Hematopoietic multipotent progenitor cell treated with erythropoietin and hydrocortisone succinate and interleukin-3 and kit ligand, for 17 days (in vitro differentiated cells): ENCODE data around the gene CRK.
"Not testable (repeated sequence)": the region's sequence is repeated elsewhere in the genome, so short reads cannot be mapped to it uniquely, and the experiment has no call there.

Source experiments
- DNase-seq: peaks from one replicate; pipeline ENCODE4 v3.0.0-alpha.2; 2015; ENCODE audit warnings: low spot score

The CRK gene

DNA sequence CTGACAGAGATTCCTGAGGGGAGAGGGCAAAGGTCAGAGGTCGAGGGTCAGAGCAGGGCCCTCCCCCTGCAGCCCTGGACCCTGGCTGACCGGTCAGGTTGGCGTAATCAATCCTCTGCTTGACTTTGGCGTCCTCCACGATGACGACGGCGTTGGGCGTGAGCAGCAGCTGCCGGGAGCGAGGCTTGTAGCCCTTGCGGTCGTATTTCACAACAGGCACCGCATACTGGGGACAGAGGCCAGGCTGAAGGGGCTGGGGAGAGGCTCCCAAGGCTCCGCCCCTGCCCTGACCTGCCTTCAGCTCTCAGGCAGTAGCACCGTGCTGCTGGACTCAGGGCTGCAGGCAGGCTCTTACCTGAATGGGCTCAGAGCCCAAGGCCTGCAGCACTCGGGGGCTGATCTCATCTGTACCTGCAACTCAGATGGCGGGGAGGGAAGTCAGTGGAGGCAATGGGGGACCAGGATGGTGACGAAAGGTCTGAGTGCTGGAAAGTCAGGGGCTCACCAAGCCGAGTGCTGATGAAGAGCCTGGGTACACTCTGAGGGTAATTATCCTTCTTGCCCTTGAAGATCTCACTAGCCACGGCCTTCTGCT is 12.0 kb upstream of the CRK start:
- DNase-seq: no peak

DNA sequence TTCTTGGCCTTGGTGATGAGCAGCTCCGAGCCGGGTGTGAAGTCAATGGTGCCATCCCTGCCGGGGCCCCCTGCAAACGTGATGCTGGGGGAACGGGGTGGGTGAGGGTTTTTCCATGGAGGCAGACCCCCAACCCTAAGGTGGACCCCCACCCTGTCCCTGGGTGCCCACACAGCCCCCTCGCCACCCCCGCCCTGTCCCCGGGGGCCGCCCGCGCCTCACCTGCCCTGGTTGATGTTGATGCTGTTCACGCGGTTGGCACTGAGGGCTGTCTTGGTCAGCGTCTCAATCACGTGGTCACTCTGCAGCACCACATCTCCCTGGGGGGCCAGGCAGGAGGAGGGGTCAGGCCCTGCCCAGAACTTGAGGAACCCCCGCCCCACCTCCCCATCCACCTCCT is 11.2 kb upstream of the CRK start:
- no peak for DNase-seq

DNA sequence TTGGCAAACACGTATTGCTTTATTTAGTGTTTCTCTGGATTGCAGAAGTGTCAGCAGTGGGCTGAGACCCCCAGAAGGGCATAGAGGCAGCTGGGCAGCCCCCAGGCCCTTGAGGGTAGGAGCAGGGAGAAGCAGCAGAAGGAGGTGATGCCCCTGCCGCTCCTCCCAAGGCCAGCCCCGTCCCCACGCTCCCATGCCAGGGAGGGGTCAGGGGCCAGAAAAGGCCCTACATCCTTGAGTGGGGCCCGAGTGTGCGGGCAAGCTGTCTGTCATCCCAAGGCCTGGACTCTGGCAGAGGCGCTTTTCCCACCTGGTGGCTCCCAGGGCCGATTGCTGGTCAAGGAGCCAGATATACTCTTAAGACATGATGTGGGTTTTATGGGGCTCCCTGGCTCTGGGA is 8.2 kb upstream of the CRK start:
- no peak for DNase-seq

DNA sequence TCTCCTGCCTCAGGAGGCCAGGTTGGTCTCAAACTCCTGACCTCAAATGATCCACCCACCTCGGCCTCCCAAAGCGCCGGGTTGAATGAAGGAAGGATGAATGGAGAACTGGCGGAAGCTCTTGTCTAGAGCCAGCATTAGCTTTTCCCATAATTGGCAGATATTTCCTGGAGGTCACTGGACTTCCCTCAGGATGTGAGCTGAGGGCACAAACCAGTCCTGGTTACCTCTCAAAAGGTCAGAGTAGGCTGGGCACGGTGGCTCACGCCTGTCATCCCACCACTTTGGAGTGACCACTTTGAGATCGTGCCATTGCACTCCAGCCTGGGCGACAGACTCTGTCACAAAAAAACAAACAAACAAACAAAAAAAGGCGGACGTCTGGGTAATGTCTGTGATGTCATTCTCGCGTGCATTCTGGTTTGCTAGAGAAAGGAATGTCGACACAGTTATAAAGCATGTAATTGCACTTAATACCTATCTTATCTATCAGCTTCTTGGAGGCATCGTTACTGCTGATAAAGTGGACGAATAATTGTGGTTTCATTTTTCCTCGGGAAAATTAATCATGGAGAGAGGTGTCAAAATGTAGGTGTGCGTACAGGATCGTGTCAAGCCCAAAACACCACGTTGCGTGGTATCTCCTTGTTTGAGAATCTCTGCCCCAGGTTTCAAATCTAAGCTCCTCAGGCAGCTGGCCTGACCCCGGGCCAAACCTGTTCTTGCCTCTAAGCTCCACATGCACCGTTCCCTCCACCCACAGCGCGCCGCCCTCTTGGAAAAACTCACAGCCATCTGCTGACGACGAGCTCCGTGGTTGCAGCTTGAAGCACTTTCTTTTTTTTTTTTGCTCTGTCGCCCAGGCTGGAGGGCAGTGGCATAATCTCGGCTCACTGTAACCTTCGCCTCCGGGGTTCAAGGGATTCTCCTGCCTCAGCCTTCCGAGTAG is 6.4 kb upstream of the CRK start:
- DNase-seq: no peak

DNA sequence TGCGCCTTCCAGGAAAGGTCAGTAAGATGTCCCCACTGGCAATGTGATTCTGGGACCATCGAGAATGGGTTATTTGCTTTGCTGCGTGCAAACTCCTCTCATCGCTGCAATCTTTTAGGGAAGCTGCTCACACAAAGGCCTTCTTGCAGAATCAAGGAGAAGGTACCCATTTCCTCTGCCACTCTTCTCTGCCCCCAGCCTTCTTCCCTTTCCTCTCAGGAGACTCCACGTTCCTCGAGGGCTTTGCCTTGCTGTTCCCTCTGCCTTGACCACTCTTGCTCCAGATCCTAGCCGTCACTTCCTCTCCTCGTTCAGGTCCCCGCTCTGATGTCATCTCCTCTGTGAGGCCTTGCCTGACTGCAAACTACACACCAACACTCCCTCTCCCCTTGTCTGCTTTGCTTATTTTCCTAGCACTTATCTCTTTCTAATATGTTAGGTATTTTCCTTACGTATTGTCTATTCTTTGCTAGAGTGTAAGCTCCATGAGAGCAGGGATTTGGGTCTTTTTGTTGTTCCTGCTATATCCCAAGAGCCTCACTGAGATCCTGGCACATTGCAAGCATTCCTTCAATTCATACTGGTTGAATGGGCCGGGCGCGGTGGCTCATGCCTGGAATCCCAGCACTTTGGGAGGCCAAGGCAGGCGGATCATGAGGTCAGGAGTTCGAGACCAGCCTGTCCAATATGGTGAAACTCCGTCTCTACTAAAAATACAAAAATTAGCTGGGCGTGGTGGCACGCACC is 5.3 kb upstream of the CRK start:
- DNase-seq: no peak

DNA sequence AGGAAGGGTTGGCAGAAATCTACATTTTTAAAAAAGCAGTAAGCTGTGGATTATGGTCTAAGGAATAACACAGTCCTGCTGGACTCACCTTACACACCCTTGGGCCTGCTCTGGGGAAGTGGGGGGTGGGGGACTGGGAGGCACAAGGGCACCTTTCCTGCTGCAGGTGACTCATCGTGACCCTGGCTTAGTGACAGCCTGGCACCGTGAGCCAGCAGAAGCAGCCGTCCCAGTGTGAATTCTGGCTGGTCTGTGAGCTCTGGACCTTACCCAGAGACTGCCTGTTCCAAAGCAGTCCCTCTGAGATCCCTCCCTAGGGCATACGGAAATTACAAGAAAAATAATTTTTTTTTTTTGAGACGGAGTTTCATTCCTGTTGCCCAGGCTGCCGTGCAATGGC is 4.2 kb upstream of the CRK start:
- no peak for DNase-seq

DNA sequence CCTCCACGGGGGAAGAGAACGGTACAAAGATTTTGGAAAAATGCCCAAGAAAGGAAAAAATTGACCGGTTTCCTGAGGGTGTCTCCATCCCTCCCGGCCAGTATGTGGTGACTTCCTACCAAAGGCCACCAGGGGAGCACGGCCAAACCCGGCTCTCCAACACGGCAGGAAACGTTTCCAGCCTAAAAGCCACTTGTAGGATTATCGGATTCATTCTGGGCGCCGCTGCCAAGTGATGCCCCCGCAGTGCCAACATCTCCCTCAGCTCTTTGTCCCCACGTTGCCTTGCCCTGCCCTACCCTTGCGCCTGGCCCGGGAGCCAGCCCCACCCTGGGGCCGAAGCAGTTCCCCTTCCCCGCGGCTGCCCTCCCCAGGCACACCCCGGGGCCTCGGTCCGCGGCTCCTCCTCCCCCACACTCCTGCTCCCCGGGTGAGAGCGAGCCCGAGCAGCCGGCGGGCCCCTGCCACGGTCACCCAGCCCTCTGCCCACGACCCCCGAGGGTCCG is 688 bp downstream of the CRK start:
- DNase-seq: peak; percentile 72

DNA sequence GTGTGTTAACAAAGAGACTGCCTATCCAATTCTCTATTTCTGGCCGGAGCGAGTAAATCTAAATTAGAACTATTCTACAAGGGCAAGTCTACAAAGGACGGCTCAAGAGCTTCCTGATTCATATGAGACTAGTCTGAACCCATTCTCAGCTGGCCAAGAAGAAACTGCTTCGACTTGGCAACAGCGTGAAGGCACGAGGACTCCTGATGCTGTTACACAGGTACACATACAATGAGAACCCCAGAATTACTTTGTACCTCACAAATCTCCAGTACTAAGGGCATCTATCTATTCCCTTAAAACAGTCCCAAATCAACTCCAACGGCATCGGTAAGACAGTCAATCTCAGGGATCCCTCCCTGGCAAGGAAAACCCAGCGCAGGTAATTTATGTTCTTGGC is 1.5 kb downstream of the CRK start:
- no peak for DNase-seq

DNA sequence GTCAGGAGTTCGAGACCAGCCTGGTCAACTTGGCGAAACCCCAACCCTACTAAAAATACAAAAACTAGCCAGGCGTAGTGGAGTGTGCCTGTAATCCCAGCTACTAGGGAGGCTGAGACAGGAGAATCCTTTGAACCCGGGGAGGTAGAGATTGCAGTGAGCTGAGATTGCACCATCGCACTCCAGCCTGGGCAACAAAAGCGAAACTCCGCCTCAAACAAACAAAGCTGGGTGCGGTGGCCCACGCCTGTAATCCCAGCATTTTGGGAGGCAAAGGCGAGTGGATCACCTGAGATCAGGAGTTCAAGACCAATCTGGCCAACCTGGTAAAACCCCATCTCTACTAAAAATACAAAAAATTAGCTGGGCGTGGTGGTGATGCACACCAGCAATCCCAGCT is 2.3 kb downstream of the CRK start:
- not testable (repeated sequence) for DNase-seq

DNA sequence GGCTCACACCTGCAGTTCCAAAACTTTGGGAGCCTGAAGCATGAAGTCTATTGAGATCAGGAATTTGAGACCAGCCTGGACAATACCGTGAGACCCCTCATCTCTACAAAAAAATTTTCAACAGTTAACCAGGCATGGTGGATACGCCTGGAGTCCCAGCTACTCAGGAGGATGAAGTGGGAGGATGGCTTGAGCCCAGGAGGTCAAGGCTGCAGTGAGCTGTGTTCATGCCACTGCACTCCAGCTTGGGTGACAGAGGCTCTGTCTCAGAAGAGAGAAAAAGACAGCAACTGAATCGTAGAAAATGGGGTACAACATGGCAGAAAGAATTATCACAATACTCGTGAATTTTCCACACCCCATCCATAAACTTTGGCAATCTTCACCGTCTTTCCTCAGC is 3.2 kb downstream of the CRK start:
- DNase-seq: no peak

DNA sequence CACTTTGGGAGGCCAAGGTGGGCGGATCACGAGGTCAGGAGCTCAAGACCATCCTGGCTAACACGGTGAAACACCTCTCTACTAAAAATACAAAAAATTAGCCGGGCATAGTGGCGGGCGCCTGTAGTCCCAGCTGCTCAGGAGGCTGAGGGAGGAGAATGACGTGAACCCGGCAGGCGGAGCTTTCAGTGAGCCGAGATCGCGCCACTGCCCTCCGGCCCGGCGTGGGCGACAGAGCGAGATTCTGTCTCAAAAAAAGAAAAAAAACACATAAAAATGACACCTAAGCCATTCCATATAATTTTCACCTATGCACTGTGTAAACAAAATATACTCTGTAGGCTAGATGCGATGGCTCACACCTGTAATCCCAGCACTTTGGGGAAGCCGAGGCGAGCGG is 5.8 kb downstream of the CRK start:
- DNase-seq: not testable (repeated sequence)

DNA sequence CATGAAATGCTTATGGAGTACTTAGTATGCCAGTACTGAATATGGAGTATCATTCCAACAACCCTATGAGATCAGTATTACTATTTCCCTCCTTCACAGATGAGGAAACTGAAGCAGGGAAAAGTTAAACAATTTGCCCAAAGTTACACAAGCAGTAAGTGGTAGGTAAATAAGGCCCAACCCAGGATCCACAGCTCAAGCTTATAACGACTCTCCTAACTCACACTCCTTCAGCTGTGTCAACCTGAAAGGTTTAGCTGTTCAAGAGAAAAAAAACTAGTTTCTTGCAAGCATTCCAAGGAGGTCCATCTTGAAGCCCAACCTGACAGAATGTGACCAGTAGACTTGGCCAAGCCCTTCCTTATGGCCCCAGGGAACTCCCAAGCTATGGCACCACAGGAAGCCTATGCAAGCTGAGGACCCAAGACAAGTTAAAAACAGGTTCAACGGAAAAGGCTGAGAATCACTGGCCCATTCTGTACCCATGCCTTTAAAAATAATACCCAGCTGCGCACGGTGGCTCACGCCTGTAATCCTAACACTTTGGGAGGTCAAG is 6.5 kb downstream of the CRK start:
- no peak for DNase-seq

DNA sequence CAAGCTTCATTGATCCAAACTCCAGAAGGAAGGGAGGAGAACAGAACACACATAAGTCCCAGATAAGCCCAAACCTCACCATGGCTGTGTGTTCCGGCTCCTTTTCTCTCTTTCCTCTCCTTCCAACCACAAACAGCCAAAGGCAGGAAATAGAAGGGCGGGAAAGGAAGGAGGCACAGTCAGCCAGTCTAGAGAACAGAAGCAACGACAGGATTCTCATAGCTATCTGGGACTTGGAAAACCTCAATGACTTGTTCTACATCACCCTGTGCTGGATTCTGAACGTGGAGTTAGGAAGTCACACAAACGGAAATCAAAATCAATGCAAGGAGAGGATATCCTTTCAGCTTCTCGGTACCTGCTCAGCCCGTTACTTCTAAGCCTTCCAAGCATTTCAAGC is 9.0 kb downstream of the CRK start:
- DNase-seq: no peak

DNA sequence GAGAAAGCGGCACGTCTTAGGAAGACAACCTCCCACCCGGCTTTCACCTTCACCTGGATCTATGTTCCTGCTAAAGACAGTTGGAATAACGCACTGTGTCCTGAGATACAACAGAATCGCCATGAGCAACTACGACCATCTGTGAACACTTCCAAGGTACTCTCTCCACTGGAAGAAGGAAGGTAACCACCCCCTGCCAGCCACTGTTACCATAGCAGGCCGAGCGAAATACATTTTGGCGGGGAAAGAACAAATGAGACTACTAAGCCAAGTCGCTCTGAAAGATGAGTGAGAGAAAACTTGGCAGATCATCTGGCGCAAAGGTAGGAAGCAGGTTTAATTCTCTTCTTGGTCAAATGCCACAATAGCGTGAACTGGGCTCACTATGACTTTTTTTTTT is 9.8 kb downstream of the CRK start:
- DNase-seq: no peak

DNA sequence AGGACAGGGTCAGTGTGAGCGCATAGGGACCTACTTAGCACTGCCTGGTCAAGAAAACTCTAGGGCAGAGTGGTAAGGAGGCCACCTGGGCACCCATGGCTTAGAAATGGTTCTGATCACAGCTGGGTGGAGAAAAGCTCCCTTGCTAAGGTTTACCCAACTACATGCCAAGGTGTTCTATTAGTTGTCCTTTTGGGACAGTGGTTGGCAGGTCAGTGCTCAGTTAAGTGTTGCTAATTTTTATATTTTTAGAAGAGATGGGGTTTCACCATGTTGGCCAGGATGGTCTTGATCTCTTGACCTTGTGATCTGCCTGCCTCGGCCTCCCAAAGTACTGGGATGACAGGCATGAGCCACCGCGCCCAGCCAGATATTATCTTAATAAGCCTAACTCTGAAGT is 10.3 kb downstream of the CRK start:
- not testable (repeated sequence) for DNase-seq

DNA sequence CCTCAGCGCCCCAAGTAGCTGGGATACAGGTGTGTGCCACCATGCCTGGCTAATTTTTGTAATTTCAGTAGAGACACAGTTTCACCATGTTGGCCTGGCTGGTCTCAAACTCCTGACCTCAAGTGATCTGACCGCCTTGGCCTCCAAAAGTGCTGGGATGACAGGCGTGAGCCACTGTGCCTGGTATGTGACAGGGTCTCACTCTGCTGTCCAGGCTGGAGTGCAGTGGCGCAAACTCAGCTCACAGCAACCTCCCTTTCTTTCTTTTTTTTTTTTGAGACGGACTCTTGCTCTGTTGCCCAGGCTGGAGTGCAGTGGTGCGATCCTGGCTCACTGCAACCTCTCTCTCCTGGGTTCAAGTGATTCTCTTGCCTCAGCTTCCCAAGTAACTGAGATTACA is 13.3 kb downstream of the CRK start:
- DNase-seq: not testable (repeated sequence)

DNA sequence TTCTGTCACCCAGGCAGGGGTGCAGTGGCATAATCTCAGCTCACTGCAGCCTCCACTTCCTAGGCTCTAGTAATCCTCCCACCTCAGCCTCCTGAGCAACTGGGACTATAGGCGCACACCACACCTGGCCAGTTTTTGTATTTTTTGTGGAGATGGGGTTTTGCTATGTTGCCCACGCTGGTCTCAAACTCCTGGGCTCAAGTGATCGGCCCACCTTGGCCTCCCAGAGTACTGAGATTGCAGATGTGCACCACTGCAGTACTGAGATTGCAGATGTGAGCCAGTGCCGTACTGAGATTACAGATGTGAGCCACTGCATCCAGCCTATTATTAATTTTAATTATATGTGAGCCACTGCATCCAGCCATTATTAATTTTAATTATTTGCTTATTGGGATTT is 13.8 kb downstream of the CRK start:
- DNase-seq: no peak

DNA sequence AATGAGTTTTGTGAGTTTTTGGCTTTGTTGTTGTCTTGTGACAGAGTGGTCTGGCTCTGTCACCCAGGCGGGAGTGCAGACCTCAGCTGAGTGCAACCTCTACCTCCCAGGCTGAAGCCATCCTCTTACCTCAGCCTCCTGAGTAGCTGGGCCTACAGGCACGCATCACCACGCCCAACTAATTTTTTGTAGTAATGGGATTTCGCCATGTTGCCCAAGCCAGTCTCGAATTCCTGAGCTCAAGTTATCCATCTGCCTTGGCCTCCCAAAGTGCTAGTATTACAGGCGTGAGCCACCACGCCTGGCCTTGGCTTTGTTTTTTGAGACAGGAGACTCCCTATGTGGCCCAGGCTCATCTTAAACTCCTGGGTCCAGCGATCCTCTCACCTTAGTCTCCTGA is 15.1 kb downstream of the CRK start:
- DNase-seq: no peak

DNA sequence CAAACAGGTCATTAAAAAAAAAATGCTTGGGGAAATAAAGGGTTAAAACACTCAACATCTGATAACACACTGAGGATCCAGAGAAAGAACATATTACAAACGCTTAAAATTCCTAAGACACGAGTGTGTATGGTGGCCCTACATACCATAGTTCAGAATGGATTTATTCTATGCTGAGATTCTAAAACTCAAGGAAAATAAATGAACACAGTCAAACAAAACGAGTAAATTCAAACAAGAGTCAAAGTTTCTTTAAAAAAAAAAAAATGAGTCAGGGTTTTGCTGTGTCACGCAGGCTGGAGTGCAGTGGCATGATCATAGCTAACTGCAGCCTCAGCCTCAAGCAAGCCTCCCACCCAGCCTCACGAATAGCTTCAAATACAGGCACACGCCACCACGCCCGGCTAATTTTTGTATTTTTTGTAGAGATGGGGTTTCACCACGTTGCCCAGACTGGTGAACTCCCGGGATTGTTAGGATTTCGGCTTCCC is 17.4 kb downstream of the CRK start:
- DNase-seq: peak; percentile 42

DNA sequence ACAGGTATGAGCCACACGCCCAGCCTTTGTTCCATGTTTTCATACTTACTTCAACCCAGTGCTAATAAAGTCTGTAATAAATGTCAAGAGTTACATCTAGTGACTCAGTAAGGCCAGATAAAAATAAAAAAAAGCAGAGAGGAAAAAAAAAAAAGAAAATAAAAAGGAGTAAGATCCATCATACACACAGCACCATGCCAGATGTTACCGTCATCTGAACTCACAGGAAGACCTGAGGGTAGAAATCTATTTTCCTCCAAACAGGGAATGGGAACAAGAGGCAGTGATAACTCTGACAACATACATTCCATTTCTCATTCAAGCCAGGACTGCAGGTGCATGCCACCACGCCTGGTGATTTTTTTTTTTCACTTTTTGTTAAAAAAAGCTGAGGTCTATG is 20.7 kb downstream of the CRK start:
- DNase-seq: no peak

DNA sequence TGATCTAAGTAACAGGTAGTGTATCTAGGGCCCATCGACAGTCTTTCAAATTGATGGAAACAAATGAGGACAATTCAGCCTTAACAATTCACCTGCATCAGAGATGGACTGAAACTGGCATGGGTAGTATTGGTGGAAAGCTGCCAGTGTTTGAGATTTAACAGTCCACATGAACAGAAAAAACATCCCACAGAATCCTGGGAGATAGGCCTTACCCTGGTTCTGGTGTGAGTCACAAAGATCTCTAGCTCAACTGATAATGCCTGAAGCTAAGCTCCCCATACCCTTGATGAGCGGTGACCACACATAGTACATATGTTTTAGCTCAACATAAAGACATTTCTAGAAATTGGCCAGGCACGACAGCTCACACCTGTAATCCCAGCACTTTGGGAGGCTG is 21.9 kb downstream of the CRK start:
- DNase-seq: no peak

DNA sequence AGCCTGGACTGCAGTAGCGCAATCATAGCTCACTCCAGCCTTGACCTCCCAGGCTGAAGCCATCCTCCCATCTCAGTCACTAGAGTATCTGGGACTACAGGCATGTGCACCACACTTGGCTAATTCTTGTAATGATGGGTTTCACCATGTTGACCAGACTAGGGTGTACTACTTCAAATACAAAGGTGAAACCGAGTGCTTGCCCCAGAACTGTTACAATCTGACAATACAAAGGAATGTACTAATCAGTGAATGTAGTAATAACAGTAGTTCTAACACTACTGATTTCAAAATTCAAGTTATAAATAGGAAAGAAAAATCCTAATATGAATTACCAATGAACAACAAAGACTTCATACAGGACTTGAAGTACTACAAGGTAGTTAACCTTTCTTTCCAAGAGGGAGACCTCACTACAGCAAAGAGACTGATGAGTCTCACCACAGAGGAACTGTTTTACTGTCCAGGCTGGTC is 24.4 kb downstream of the CRK start:
- no peak for DNase-seq
